Lower lobe of right lung (tissue), 2 donors: ENCODE data around the gene GMPR. TPM values are rescaled to one million over a fixed set of nuclear protein-coding genes. Genes with fewer than 3 reads are reported as not detected.

Experiments
- ATAC-seq, 2 donors: fragments of 200-7000 bp; cut with Tn5 transposase; one replicate each; pipeline ENCODE4 v1.9.1; 2020 to 2022; ENCODE audit warnings: mild to moderate bottlenecking in 2 of 2, moderate library complexity in 2 of 2
- DNase-seq: peaks from one replicate; pipeline ENCODE4 v3.0.0-alpha.2; 2020
- H3K27ac ChIP-seq: fragments of 200-600 bp; one replicate; pipeline ENCODE4 v1.8.0; 2022
- H3K27me3 ChIP-seq: fragments of 200-600 bp; one replicate; pipeline ENCODE4 v1.8.0; 2022; ENCODE audit warnings: low read depth
- H3K36me3 ChIP-seq: fragments of 200-600 bp; one replicate; pipeline ENCODE4 v1.8.0; 2022; ENCODE audit warnings: mild to moderate bottlenecking
- H3K4me1 ChIP-seq: fragments of 200-600 bp; one replicate; pipeline ENCODE4 v1.8.0; 2022
- H3K4me3 ChIP-seq: fragments of 200-600 bp; one replicate; pipeline ENCODE4 v1.8.0; 2022; ENCODE audit warnings: mild to moderate bottlenecking
- H3K9me3 ChIP-seq: fragments of 200-600 bp; one replicate; pipeline ENCODE4 v1.8.0; 2022
- intact Hi-C: fragments of 100-400 bp; cut with DNase I; formaldehyde crosslinking; loops from one replicate; pipeline ENCODE4 v1.11.0; 2022
- total RNA-seq: library from RNA; stranded (reverse); fragmentation: NEBNext Ultra II Directional; extraction: Animal tissue kit (Norgen Biotek cat#: 25700); gene quantifications from one replicate; pipeline ENCODE4 v1.2.1, GENCODE V29; 2021
- TF ChIP-seq, protein P1 (sequence below): fragments of 200-600 bp; IDR thresholded peaks from one replicate; pipeline ENCODE4 v1.8.0; 2022; ENCODE audit warnings: antibody characterized with exemption, mild to moderate bottlenecking
- donor health status: DM: no; HTN: yes; CAD: no; lungs with severe emphysema.

GMPR gene
- total RNA-seq, 1 donor from 2014 or later = 22.5 TPM

DNA sequence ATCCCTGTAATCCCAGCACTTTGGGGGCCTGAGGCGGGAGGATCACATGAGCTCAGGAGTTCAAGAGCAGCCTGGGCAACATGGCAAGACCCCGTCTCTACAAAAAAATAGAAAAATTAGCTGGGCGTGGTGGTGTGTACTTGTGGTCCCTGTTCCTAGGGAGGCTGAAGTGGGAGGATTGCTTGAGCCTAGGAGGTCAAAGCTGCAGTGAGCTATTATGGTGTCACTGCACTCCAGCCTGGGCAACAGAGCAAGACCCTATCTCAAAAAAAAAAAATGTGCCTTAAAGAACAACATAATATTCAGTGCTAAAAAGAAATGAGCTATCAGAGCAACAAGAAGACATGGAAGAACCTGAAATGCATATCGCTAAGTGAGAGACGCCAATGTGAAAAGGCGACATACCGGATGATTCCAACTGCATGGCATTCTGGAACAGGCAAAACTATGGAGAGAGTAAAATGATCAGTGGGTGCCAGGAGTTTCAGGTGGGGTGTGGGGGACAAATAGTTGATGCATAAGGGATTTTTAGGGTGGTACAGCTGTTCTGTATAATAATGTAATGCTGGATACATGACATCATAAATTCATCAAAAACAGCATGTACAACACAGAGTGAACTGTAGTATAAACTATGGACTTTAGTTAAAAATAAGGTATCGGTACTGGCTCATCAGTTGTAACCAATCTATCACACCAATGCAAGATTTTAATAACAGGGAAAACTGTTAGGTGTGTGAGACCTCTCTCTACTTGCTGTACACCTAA is 80.8 kb downstream of the GMPR start:
- TF ChIP-seq, protein P1, sequence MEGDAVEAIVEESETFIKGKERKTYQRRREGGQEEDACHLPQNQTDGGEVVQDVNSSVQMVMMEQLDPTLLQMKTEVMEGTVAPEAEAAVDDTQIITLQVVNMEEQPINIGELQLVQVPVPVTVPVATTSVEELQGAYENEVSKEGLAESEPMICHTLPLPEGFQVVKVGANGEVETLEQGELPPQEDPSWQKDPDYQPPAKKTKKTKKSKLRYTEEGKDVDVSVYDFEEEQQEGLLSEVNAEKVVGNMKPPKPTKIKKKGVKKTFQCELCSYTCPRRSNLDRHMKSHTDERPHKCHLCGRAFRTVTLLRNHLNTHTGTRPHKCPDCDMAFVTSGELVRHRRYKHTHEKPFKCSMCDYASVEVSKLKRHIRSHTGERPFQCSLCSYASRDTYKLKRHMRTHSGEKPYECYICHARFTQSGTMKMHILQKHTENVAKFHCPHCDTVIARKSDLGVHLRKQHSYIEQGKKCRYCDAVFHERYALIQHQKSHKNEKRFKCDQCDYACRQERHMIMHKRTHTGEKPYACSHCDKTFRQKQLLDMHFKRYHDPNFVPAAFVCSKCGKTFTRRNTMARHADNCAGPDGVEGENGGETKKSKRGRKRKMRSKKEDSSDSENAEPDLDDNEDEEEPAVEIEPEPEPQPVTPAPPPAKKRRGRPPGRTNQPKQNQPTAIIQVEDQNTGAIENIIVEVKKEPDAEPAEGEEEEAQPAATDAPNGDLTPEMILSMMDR = no peak
- ATAC-seq = no peak
- peaks cover 56% of the 10 kb centered on the region for H3K4me1 ChIP-seq
- DNase-seq = no peak
- H3K36me3 ChIP-seq = peaks cover 7% of the 10 kb centered on the region
- no peak overlapping the region for H3K27ac ChIP-seq
- H3K4me3 ChIP-seq = no peak overlapping the region
- no peaks in the 10 kb centered on the region for H3K27me3 ChIP-seq
- H3K9me3 ChIP-seq = no peaks in the 10 kb centered on the region
- intact Hi-C loops = no loop called here

DNA sequence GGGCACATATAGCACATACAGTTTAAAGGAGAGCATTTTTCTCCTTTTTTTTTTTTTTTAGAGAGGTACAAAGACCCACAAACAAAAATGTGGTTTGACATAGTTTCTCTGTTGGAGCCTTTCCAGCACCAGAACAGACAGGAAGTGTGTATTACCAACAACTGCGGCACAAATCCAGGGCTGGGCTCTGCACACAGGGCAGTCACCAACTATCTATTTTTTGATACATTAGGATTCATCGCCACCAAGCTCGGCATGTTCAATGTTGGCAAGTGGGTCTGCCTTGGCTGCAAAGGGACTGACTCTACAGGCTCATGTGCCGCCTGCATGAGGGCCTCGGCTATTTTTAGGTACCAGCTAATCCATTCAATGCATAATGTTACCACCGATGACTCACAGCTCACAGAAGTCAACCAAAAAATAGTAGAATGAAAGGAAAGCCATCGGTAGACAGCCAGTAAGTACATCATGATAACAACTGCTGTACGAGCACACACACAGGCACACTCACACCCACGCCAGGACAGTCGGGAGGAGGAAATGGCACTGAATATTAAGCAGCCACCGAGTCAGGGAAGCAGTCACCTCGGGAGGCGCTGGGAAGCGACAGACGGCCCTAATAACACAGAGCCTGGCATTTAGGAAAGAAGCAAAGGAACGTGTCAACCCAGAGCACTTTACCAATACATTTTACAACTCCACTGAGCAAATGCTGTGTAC is 81.6 kb downstream of the GMPR start:
- peak overlapping the region; percentile 2 for H3K4me3 ChIP-seq
- TF ChIP-seq, protein P1 = no peak
- intact Hi-C loops = no loop called here
- ATAC-seq (peak; percentile 68 to 71), DNase-seq (no peak)
- H3K4me1 ChIP-seq = peaks cover 56% of the 10 kb centered on the region
- H3K27ac ChIP-seq = peak overlapping the region; percentile 74
- no peaks in the 10 kb centered on the region for H3K27me3 ChIP-seq
- no peaks in the 10 kb centered on the region for H3K9me3 ChIP-seq
- peaks cover 12% of the 10 kb centered on the region for H3K36me3 ChIP-seq

DNA sequence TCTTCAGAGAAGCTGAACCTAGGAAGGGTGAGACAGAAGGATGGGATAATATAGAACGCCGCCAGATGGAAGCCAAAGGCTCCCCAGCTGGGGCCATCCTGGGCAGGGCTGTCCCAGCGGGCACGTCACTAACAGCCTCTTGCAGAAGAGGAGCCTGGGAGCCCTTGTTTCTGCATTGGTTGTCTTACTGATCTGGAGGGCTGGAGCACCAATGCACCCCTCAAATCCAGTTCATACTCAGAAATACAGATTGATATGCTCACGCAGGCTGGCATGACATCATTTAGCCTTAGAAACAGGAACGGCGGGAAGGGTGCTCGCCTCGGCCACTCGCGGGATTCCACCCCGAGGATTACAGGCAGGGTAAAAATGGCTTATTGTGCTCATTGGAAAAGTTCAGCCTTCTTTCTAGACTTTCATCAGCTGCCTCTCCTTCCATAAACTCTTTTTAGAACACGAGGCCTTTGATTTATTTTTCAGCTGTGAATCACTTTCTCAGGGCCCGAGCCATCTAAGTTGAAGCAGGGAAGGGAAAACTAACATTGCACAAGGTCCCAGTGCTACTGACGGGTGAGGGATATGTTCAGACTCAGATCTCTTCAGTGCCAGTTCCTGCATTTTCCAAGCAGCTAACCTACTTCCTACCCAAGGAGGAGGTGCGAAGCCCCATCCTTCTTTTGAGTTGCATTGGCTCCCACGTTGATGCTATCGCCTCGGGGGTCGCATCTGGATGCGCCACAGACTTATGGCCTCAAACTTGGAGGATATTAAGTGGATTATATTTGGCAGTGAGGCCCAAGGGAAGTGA is 82.3 kb downstream of the GMPR start:
- H3K9me3 ChIP-seq = no peaks in the 10 kb centered on the region
- intact Hi-C loops = no loop called here
- ATAC-seq (no peak), DNase-seq (no peak)
- H3K4me1 ChIP-seq = peaks cover 56% of the 10 kb centered on the region
- TF ChIP-seq, protein P1 = no peak
- no peaks in the 10 kb centered on the region for H3K27me3 ChIP-seq
- peak overlapping the region; percentile 74 for H3K27ac ChIP-seq
- peaks cover 17% of the 10 kb centered on the region for H3K36me3 ChIP-seq
- peak overlapping the region; percentile 2 for H3K4me3 ChIP-seq

DNA sequence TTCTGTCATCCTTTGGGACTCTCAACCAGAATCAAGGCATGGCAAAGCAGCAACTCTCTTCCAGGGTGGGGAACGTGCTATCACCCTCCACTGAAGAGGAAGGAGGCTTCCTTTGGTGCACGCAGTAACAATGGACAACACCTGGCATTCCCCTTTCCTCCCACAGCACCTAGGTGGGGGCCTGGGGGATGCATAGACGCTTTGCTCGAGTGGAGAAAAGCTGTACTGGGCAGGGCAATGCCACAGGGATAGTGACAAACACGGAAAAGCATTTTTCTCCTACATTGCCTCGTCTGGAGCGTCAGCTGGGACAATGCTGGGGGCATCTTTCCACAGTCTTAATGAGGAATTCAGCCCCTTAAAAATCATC is 82.9 kb downstream of the GMPR start:
- Histone ChIP-seq H3K36me3 (peaks cover 21% of the 10 kb centered on the region), H3K4me3 (no peak overlapping the region), H3K27me3 (no peaks in the 10 kb centered on the region), H3K9me3 (no peaks in the 10 kb centered on the region), H3K27ac (no peak overlapping the region), H3K4me1 (peaks cover 56% of the 10 kb centered on the region)
- ATAC-seq (no peak), DNase-seq (no peak)
- TF ChIP-seq, protein P1 = no peak
- intact Hi-C loops = no loop called here

DNA sequence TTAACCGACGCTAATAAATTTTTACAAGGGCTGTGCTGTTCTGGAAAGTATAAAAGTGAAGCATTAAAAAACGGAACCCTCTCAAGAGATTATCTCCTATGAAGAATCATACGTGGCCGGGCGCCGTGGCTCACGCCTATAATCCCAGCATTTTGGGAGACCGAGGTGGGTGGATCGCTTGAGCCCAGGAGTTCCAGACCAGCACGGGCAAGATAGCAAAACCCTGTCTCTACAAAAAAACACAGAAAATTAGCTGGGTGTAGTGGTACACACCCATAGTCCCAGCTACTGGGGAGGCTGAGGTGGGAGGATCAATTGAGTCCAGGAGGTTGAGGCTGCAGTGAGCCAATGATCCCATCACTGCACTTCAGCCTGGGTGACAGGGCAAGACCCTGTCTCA is 83.4 kb downstream of the GMPR start:
- no peak overlapping the region for H3K4me3 ChIP-seq
- TF ChIP-seq, protein P1 = no peak
- intact Hi-C loops = no loop called here
- no peak overlapping the region for H3K27ac ChIP-seq
- DNase-seq (no peak), ATAC-seq (no peak)
- H3K9me3 ChIP-seq = no peaks in the 10 kb centered on the region
- H3K27me3 ChIP-seq = no peaks in the 10 kb centered on the region
- peaks cover 56% of the 10 kb centered on the region for H3K4me1 ChIP-seq
- peaks cover 26% of the 10 kb centered on the region for H3K36me3 ChIP-seq
